CD4-positive, alpha-beta T cell treated with Interleukin-21 for 1 hour (primary cell): ENCODE measurements around the gene PRB4.
"Not testable (repeated sequence)": the region's sequence is repeated elsewhere in the genome, so short reads cannot be mapped to it uniquely, and the experiment has no call there.

Experiments used
- DNase-seq: peaks from one replicate; pipeline ENCODE4 v3.0.0-alpha.2; 2020

The PRB4 gene

DNA sequence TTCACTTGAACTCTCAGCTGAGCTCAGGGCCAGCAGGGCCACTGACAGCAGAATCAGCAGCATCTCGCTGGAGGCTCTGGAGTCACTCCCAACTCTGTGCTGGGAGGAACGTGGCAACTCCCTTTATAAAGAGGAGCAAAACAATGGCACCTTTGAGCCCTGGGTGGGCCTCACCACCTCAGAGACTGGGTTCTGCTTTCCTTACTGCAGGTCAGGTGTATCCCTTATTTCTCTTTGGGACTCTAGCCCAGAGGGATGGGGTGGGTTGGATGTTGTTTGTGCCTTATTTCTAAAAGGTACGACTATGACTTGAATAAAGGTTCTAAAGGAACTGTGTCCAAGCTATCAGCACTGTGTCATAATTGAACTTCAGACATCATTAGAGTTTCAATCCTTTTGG is at the start of gene PRB4:
Gene PRB4, minus strand, starts transcription at position 101 of the 400 bp plus-strand sequence. Its CDS starts 38 bp downstream, at position 63.
- no peak for DNase-seq

DNA sequence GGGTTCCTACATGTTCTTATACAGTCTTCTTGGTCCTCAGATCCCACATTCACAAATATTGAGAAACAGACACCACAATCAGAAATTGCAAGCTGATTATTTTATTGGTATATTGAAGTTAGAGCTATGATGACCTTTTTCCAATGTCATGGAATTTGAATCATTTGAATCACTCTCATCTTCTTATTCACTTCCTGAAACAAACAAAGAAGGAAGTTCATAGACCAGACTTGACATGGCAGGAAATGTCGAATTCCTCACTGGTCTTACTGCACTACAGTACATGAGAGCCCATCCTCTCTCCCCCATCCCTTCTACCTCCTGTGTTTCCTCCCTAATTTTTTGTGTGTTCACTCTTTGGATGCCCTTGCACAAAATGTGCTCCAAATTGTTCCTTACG is 41.5 kb upstream of the PRB4 start:
- DNase-seq, result not testable (repeated sequence)

DNA sequence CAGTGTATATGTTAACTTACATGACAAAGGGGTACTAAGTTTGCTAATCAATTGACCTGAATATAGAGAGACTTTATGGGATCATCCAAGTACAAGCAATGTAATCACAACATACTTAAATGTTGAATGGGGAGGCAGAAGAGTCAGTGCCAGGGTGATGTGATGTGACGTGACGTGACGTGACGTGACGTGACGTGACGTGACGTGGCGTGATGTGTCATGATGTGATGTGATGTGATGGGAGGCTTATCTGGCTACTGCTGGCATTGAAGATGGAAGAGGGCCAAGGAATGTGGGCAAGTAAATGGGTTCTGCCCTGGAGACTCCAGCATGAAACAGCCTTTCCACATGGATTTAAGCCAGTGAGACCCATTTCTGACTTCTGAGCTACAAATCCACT is 38.2 kb upstream of the PRB4 start:
- no peak for DNase-seq

DNA sequence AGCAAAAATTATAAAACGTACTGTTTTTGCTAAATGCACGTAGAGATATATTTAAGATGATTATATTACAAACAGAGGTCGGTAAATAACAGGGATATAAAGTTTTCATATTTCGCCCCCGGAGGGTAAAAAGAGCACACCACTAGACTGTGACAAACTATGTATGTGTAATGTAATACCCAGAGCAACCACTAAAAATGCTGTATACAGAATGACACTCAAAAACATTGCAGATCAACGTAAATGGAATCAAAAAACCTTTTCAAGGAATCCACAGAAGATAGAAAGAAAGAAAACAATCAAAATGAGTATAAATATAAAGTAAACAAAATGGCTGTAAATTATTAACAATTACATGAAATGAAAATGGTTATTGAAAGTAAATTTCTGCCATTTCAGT is 37.6 kb upstream of the PRB4 start:
- no peak for DNase-seq

DNA sequence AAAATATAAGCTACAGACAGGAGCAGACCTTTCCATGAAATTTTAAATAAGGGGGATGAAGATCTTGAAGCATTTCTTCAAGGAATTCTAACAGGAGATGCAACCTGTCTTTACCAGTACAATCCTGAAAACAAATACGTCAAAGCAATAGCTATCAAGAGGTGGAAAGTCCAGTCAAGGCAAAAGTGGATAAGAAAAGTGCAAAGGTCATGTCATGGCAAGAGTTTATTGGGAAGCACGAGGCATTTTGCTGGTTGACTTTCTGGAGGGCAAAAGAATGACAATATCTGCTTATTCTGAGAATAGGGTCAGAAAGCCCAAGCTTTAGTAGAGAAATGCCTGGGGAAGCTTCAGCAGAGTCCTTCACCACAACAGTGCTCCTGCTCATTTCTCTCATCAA is 34.3 kb upstream of the PRB4 start:
- DNase-seq, result no peak

DNA sequence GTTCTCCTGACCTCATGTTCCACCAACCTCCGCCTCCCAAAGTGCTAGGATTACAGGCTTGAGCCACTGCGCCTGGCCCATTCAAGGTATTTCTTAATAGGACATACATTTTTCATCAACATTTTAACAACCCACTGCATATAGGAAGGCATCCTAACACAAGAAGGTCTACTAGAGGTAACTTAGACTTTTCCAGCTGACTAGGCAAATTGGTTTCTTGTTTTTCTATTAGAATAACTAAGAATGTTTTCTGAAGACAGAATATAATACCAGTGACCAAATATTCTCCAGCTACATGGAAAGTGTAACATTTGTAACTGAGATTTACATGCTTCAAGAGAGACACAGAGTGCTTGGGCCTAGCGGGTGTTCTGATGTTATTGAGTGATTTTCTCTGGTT is 14.2 kb upstream of the PRB4 start:
- DNase-seq, result no peak

DNA sequence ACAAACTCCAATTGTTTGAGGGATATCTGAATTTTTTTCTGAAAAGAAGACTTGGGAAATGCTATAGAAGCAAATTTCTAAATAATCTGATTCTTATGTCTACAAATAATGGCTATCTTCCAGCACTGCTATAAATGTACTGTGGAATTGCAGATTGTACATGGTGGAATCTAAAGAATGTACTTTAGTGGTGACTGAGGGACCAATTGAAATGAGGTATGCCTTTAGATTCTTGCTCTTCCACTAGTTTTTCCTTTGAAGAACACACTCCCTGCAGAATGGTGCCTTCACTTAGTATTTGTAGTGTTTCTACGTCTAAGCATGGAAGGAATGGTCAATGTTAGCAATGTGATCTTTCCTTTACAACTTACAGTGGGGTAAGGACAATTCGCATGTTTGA is 11.7 kb upstream of the PRB4 start:
- no peak for DNase-seq

DNA sequence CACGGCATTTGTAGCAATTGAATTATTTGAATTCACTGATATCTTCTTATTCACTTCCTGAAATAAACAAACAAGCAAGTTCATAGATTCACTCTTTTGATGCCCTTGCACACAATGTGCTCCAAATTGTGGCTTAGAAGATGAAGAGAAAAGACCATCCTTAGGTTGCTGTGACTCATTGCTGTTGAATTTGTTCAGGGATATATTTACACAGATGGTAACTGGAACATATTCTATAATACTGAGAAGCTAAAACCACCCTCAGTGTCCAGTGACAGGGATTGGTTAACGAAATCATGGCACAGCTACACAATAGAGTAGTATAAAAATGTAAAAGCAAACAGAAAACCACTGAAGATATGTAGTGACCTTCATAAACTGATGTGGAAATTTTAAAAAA is 3.1 kb downstream of the PRB4 start:
- DNase-seq, result no peak

DNA sequence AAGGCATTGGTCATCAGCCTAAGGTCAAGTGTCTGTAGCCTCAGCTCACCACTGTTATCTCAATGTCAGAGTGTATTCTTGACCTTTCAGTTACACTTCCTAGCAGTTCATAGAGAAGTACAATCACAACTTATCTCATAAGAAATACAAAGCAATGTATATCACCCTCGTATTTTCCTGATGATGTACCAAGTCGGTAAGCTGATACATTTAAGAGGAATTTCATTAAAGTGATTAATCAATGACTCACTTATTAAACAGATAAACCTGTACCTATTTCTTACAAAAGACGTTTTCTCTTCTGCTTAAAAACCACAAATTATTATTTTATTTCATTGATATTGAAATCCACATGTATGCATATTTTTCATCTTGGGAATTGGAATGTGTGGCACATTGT is 36.8 kb downstream of the PRB4 start:
- DNase-seq, result no peak

DNA sequence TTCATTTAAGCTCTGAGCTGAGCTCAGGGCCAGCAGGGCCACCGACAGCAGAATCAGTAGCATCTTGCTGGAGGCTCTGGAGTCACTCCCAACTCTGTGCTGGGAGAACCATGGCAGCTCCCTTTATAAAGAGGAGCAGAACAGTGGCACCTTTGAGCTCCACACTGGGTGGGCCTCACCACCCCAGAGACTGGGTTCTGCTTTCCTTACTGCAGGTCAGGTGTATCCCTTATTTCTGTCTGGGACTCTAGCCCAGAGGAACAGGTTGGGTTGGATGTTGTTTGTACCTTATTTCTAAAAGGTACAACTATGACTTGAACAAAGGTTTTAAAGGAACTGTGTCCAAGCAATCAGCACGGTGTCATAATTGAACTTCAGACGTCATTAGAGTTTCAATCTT is 40.6 kb downstream of the PRB4 start, which contains the start of gene PRB3:
Gene PRB3, minus strand, starts transcription at position 101 of the 400 bp plus-strand sequence. Its CDS starts 38 bp downstream, at position 63.
- no peak for DNase-seq

DNA sequence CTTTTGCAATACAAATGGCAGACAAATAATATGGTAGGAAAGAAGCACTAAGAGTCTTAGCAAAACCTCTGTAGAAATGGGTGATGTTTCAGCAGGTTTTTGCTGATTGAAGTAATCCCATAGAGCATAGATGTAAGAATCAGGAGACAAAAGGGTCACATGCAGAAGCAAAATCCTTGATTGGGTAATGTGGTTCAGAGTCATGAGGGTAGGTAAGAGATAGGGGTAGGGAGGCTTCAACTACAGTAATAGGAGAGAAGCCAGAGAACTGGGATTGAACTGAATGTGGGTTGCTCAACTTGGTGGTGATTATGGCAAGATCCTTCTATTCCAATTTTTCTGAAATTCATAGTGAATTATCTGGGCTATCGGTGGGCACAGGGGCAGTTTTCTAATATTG is 45.7 kb downstream of the PRB4 start:
- no peak for DNase-seq
